Gastroesophageal sphincter (tissue), 4 donors: ENCODE results near the gene ANKMY2. TPM values are rescaled to one million over a fixed set of nuclear protein-coding genes. Genes with fewer than 3 reads are reported as not detected.

Source experiments
- ATAC-seq: fragments of 150-250 bp; one replicate; pipeline ENCODE4 v1.9.1; 2016; ENCODE audit warnings: mild to moderate bottlenecking, moderate library complexity
- H3K27ac ChIP-seq, 4 donors: fragments of 200-600 bp; sonication (generic) in 3 of 4; 1 replicate in 3 of 4; 2 replicates in 1 of 4; pipeline ENCODE4 v1.5.1; 2016 to 2019
- H3K27me3 ChIP-seq: fragments of 200-600 bp; sonication (generic); one replicate; pipeline ENCODE4 v1.5.1; 2019
- H3K36me3 ChIP-seq, 2 donors: fragments of 200-600 bp; sonication (generic); one replicate each; pipeline ENCODE4 v1.5.1; 2019; ENCODE audit warnings: control low read depth in 1 of 2
- H3K4me1 ChIP-seq, 3 donors: fragments of 200-600 bp; sonication (generic); 1 replicate in 2 of 3; 2 replicates in 1 of 3; pipeline ENCODE4 v1.5.1; 2016 to 2019; ENCODE audit warnings: control low read depth in 2 of 3
- H3K4me3 ChIP-seq, 2 donors: fragments of 200-600 bp; sonication (generic); one replicate each; pipeline ENCODE4 v1.5.1; 2019; ENCODE audit warnings: mild to moderate bottlenecking in 1 of 2, moderate library complexity in 1 of 2
- H3K9me3 ChIP-seq, 3 donors: fragments of 200-600 bp; sonication (generic); one replicate each; pipeline ENCODE4 v1.5.1; 2017 to 2019; ENCODE audit warnings: control low read depth in 2 of 3
- CTCF ChIP-seq, 4 experiments: fragments of 200-600 bp in 2 of 4; fragments of 450-650 bp in 2 of 4; sonication (generic) in 1 of 4; IDR thresholded peaks; one replicate each; pipeline ENCODE4 v1.5.1; 2017 to 2019; ENCODE audit warnings: antibody characterized with exemption in 4 of 4, mild to moderate bottlenecking in 2 of 4, moderate library complexity in 2 of 4
- EP300 ChIP-seq: sonication (generic); formaldehyde crosslinking; IDR thresholded peaks from one replicate; pipeline ENCODE4 v1.6.1; 2017; ENCODE audit warnings: antibody characterized with exemption, mild to moderate bottlenecking
- POLR2A ChIP-seq, 2 donors: fragments of 450-650 bp; IDR thresholded peaks; one replicate each; pipeline ENCODE4 v1.6.1; 2017; ENCODE audit warnings: antibody characterized with exemption in 2 of 2, mild to moderate bottlenecking in 2 of 2, moderate library complexity in 1 of 2
- POLR2AphosphoS5 ChIP-seq: sonication (generic); formaldehyde crosslinking; IDR thresholded peaks from one replicate; pipeline ENCODE4 v1.6.1; 2017; ENCODE audit warnings: antibody characterized with exemption
- WGBS, 2 donors: methylation state at CpG; one replicate each; pipeline ENCODE4 v1.1.5; 2018; ENCODE audit warnings: low coverage in 1 of 2; 5-methylcytosine and 5-hydroxymethylcytosine counted together
- total RNA-seq, 4 donors: library from RNA; depleted of rRNA; stranded (reverse); fragments of >200 nt; gene quantifications; one replicate each; pipeline ENCODE4 v1.1.0, GENCODE V29; 2016

Gene ANKMY2
- total RNA-seq, 4 donors from 2014 or later = 13.2 to 37.9 (median 25.3) TPM

- Histone ChIP-seq H3K4me1 (no peaks in the 10 kb centered on the region), H3K27ac (no peak overlapping the region), H3K9me3 (peaks cover 0 to 4% (median 0%) of the 10 kb centered on the region in 3 donors), H3K36me3 (no peaks in the 10 kb centered on the region), H3K27me3 (no peaks in the 10 kb centered on the region), H3K4me3 (no peak overlapping the region)
- no peak for ATAC-seq
- TF ChIP-seq CTCF (IDR thresholded peaks at IDR 0.05) (no peak), POLR2A (IDR thresholded peaks at IDR 0.05) (no peak), EP300 (no peak), POLR2AphosphoS5 (no peak)
- WGBS, 2 donors = 57 to 78% methylated on average over 1 of the region's 1 CpG
These were observed 55.1 kb downstream of the ANKMY2 start for GRCh38 chr7:16590424-16590823.

- Histone ChIP-seq H3K27me3 (no peaks in the 10 kb centered on the region), H3K4me3 (no peak overlapping the region), H3K9me3 (peaks cover 0 to 4% (median 0%) of the 10 kb centered on the region in 3 donors), H3K27ac (no peak overlapping the region), H3K4me1 (no peaks in the 10 kb centered on the region), H3K36me3 (no peaks in the 10 kb centered on the region)
- whole genome bisulfite sequencing, 2 donors = 43 to 63% methylated on average over 2 of the region's 2 CpGs
- TF ChIP-seq EP300 (no peak), POLR2AphosphoS5 (no peak), POLR2A (IDR thresholded peaks at IDR 0.05) (no peak), CTCF (IDR thresholded peaks at IDR 0.05) (no peak)
- no peak for ATAC-seq
These were observed 55.7 kb downstream of the ANKMY2 start for GRCh38 chr7:16589881-16590280.

- TF ChIP-seq POLR2AphosphoS5 (no peak), EP300 (no peak), CTCF (IDR thresholded peaks at IDR 0.05) (no peak), POLR2A (IDR thresholded peaks at IDR 0.05) (no peak)
- H3K4me3 ChIP-seq = no peak overlapping the region
- WGBS, 2 donors = 72% methylated on average over 6 of the region's 6 CpGs; no CpG with 5 or more reads in 1 of the 2 donors
- ATAC-seq = no peak
- no peaks in the 10 kb centered on the region for H3K4me1 ChIP-seq
- H3K36me3 ChIP-seq = no peaks in the 10 kb centered on the region
- H3K9me3 ChIP-seq = peaks cover 0 to 4% (median 0%) of the 10 kb centered on the region in 3 donors
- H3K27me3 ChIP-seq = no peaks in the 10 kb centered on the region
- H3K27ac ChIP-seq = no peak overlapping the region
These were observed 57.8 kb downstream of the ANKMY2 start for GRCh38 chr7:16587790-16588189.

GRCh38 chr7:16587129-16587528, 58.4 kb downstream of the ANKMY2 start:
- H3K4me3 ChIP-seq = no peak overlapping the region
- H3K27me3 ChIP-seq = no peaks in the 10 kb centered on the region
- TF ChIP-seq EP300 (no peak), POLR2A (IDR thresholded peaks at IDR 0.05) (no peak), POLR2AphosphoS5 (no peak), CTCF (IDR thresholded peaks at IDR 0.05) (no peak)
- WGBS, 2 donors = 87 to 90% methylated on average over 3 of the region's 3 CpGs
- H3K27ac ChIP-seq = no peak overlapping the region
- H3K4me1 ChIP-seq = no peaks in the 10 kb centered on the region
- no peak for ATAC-seq
- no peaks in the 10 kb centered on the region for H3K36me3 ChIP-seq
- peaks cover 0 to 4% (median 0%) of the 10 kb centered on the region in 3 donors for H3K9me3 ChIP-seq

- no peak for TF ChIP-seq CTCF (IDR thresholded peaks at IDR 0.05)
- no peak for TF ChIP-seq EP300
- no peak for TF ChIP-seq POLR2AphosphoS5
- no peak for TF ChIP-seq POLR2A (IDR thresholded peaks at IDR 0.05)
- Histone ChIP-seq H3K27ac (no peak overlapping the region), H3K4me3 (no peak overlapping the region), H3K36me3 (no peaks in the 10 kb centered on the region), H3K27me3 (no peaks in the 10 kb centered on the region), H3K9me3 (peaks cover 0 to 4% (median 0%) of the 10 kb centered on the region in 3 donors), H3K4me1 (no peaks in the 10 kb centered on the region)
- WGBS, 2 donors = 75 to 82% methylated on average over 13 to 15 of the region's 42 CpGs
- peak; percentile 40 for ATAC-seq
These were observed 59.3 kb downstream of the ANKMY2 start for GRCh38 chr7:16586081-16586874.
